Testis (tissue), 3 donors: ENCODE measurements around the gene H1-8. TPM values are rescaled to one million over a fixed set of nuclear protein-coding genes. Genes with fewer than 3 reads are reported as not detected.

Experiments
- DNase-seq: peaks from one replicate; pipeline ENCODE4 v3.0.0-alpha.2; 2019
- H3K27ac ChIP-seq, 2 donors: fragments of 200-600 bp; sonication (generic); one replicate each; pipeline ENCODE4 v1.5.1; 2019
- H3K27me3 ChIP-seq: fragments of 200-600 bp; sonication (generic); one replicate; pipeline ENCODE4 v1.5.1; 2019
- H3K36me3 ChIP-seq: fragments of 200-600 bp; sonication (generic); one replicate; pipeline ENCODE4 v1.5.1; 2017; ENCODE audit warnings: low read depth; ENCODE audit errors: missing control alignments
- H3K4me1 ChIP-seq: fragments of 200-600 bp; sonication (generic); one replicate; pipeline ENCODE4 v1.5.1; 2019
- H3K4me3 ChIP-seq, 2 donors: fragments of 200-600 bp; sonication (generic); one replicate each; pipeline ENCODE4 v1.5.1; 2017 to 2019
- H3K9me3 ChIP-seq: fragments of 200-600 bp; sonication (generic); one replicate; pipeline ENCODE4 v1.5.1; 2017
- POLR2A ChIP-seq: fragments of 450-650 bp; IDR thresholded peaks from one replicate; pipeline ENCODE4 v1.6.1; 2017; ENCODE audit warnings: antibody characterized with exemption, mild to moderate bottlenecking, moderate library complexity
- WGBS, 2 donors: methylation state at CpG; one replicate each; pipeline ENCODE4 v1.1.5; 2018; 5-methylcytosine and 5-hydroxymethylcytosine counted together
- intact Hi-C: fragments of 100-400 bp; cut with DNase I; formaldehyde crosslinking; loops from one replicate; pipeline ENCODE4 v1.15.1; 2023; ENCODE audit warnings: low total_unique reads
- polyA plus RNA-seq: library from polyadenylated mRNA; stranded (reverse); fragments of 350-450 nt; fragmentation: Illumina TruSeq; extraction: RNeasy Lipid Tissue Mini Kit (QIAGEN cat#74804); gene quantifications from one replicate; pipeline ENCODE4 v1.2.3, GENCODE V29; 2014; ENCODE audit warnings: low read depth, low replicate concordance; ENCODE audit not compliant: insufficient read depth
- total RNA-seq, 2 donors: library from RNA; depleted of rRNA; stranded (reverse); fragments of >200 nt; gene quantifications; one replicate each; pipeline ENCODE4 v1.2.3, GENCODE V29; 2016
- TF ChIP-seq, protein P1 (sequence below), 3 experiments: fragments of 450-650 bp in 2 of 3; fragments of 200-600 bp in 1 of 3; sonication (generic) in 1 of 3; IDR thresholded peaks; one replicate each; pipeline ENCODE4 v1.5.1; 2016 to 2019; ENCODE audit warnings: antibody characterized with exemption in 3 of 3, mild to moderate bottlenecking in 2 of 3, moderate library complexity in 1 of 3

H1-8 gene
- total and polyA plus RNA-seq, 3 donors from 2014 or later, result 4.2 to 8.6 (median 4.8) TPM

GRCh38 chr3:129594907-129595390, 52.0 kb downstream of the H1-8 start:
- intact Hi-C loops, result no loop called here
- Histone ChIP-seq H3K9me3 (no peaks in the 10 kb centered on the region), H3K4me3 (no peak overlapping the region), H3K4me1 (peaks cover 83% of the 10 kb centered on the region), H3K27me3 (no peaks in the 10 kb centered on the region), H3K36me3 (no peaks in the 10 kb centered on the region), H3K27ac (peak overlapping the region; percentile 68 to 86)
- 55 to 73% methylated on average over 4 to 6 of the region's 6 CpGs for WGBS, 2 donors
- DNase-seq, result no peak
- TF ChIP-seq, protein P1, sequence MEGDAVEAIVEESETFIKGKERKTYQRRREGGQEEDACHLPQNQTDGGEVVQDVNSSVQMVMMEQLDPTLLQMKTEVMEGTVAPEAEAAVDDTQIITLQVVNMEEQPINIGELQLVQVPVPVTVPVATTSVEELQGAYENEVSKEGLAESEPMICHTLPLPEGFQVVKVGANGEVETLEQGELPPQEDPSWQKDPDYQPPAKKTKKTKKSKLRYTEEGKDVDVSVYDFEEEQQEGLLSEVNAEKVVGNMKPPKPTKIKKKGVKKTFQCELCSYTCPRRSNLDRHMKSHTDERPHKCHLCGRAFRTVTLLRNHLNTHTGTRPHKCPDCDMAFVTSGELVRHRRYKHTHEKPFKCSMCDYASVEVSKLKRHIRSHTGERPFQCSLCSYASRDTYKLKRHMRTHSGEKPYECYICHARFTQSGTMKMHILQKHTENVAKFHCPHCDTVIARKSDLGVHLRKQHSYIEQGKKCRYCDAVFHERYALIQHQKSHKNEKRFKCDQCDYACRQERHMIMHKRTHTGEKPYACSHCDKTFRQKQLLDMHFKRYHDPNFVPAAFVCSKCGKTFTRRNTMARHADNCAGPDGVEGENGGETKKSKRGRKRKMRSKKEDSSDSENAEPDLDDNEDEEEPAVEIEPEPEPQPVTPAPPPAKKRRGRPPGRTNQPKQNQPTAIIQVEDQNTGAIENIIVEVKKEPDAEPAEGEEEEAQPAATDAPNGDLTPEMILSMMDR (IDR thresholded peaks at IDR 0.05), result no peak
- no peak for TF ChIP-seq POLR2A

DNA sequence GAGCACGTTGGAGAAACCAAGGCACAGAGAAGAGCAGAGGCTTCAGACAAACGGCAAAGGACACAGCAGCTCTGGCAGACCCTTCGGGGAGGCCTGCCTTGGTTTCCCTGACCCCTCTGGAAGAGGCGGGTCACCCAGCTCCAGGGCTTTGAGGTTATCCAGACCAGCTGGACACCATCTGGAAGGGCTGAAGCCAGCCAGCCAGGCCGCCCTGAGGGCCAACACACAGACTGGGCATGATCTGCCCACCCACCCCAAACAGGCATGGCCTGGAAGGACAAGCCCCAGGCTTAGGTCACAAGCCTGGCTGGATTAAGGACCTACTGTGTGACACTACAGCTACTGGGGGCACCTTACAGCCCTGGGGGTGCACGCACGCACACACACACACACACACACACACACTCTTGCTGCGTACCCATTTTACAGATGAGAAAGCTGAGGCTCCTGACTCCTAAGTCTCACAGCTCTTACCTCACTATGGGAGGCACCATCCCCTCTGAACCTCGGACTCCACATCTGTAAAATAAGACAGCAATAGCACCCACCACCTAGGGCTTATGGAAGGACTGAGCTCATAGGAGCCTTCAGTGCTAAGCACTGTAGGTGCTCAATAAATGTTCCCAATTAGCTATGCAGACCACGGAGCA, 52.7 kb downstream of the H1-8 start:
- no peak for DNase-seq
- peaks cover 82% of the 10 kb centered on the region for H3K4me1 ChIP-seq
- peak overlapping the region; percentile 68 to 86 for H3K27ac ChIP-seq
- no peaks in the 10 kb centered on the region for H3K27me3 ChIP-seq
- no peaks in the 10 kb centered on the region for H3K9me3 ChIP-seq
- 30 to 49% methylated on average over 5 to 10 of the region's 10 CpGs for WGBS, 2 donors
- no peaks in the 10 kb centered on the region for H3K36me3 ChIP-seq
- no peak overlapping the region for H3K4me3 ChIP-seq
- TF ChIP-seq, protein P1 (IDR thresholded peaks at IDR 0.05), result no peak
- TF ChIP-seq POLR2A, result no peak
- intact Hi-C loops, result no loop called here

DNA sequence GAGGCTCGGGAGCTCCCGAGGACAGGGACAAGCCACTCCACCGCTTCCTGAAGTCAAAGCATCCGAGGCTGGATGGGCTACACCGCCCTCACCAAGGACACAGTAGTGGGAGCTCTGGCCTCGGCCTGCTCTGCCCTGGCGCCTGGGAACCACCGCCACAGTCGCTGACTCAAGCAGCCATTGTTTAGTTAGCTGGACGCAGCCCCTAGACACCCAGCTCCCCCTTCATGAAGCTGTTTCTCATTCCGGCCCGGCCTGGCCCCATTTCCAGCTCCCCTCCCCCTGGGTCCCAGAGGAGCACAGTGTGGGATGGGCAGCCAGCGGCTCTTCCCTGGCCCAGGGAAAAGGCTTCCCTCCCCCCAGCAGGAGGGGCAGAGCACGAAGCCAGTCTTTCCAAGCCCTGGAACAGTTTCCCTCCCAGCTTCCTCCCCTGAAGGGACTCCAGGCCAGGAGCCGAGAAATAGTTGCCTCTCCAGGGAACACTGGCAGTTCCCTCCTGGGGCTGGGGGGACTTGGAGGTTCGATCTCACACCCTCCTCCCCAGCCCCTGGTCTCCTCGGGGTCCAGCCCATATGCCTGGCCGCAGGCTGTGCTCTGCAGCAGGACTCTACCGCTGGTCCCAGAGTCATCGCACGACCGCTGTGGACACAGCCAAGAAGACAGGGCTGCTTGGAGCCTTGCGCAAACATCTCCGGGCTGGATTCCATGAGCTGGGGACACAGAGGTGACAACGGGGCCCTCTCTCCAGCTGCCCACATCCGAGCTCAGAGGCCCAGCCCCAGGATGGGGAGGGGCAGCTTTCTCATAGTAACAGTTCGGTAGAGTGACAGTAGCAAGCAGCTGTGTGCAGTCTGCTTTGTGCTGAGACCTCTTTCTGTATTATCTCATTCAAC, 53.5 kb downstream of the H1-8 start:
- H3K27ac ChIP-seq, result peak overlapping the region; percentile 68 to 86
- no peak overlapping the region for H3K4me3 ChIP-seq
- no peaks in the 10 kb centered on the region for H3K27me3 ChIP-seq
- H3K9me3 ChIP-seq, result no peaks in the 10 kb centered on the region
- H3K4me1 ChIP-seq, result peaks cover 78% of the 10 kb centered on the region
- intact Hi-C loops, result no loop called here
- DNase-seq, result peak; percentile 81
- H3K36me3 ChIP-seq, result no peaks in the 10 kb centered on the region
- TF ChIP-seq POLR2A, result no peak
- TF ChIP-seq, protein P1 (IDR thresholded peaks at IDR 0.05), result no peak
- 39 to 53% methylated on average over 13 to 27 of the region's 27 CpGs for WGBS, 2 donors

- Histone ChIP-seq H3K9me3 (no peaks in the 10 kb centered on the region), H3K4me1 (peaks cover 71% of the 10 kb centered on the region), H3K36me3 (no peaks in the 10 kb centered on the region), H3K27me3 (no peaks in the 10 kb centered on the region), H3K27ac (peak overlapping the region; percentile 68 to 86), H3K4me3 (no peak overlapping the region)
- peak; percentile 54 for DNase-seq
- intact Hi-C loops, result no loop called here
- 37 to 43% methylated on average over 13 to 31 of the region's 31 CpGs for WGBS, 2 donors
- TF ChIP-seq POLR2A, result no peak
- TF ChIP-seq, protein P1 (IDR thresholded peaks at IDR 0.05), result no peak
These were observed 54.4 kb downstream of the H1-8 start for GRCh38 chr3:129597087-129597999.
